HL-60 (cell line): ENCODE measurements around the gene PTPRK.

Experiments
- DNase-seq, 2 experiments: peaks; one replicate each; pipeline ENCODE4 v3.0.0-alpha.2; 2010 to 2020; ENCODE audit warnings: low read depth in 1 of 2, low spot score in 1 of 2
- H3K27ac ChIP-seq: fragments of 250-450 bp; sonication (Bioruptor Pico); replicated peaks from 2 replicates; pipeline ENCODE4 v1.5.1; 2020; ENCODE audit warnings: mild to moderate bottlenecking, moderate library complexity
- H3K27me3 ChIP-seq: fragments of 250-450 bp; sonication (Bioruptor Pico); 2 replicates; pipeline ENCODE4 v1.5.1; 2021; ENCODE audit warnings: mild to moderate bottlenecking, moderate library complexity; ENCODE audit not compliant: insufficient read depth, poor library complexity, severe bottlenecking
- H3K4me3 ChIP-seq: replicated peaks from 2 replicates; pipeline ENCODE4 v1.5.1; 2011; ENCODE audit warnings: mild to moderate bottlenecking, control low read depth, low read length; ENCODE audit not compliant: insufficient read depth
- CTCF ChIP-seq: IDR thresholded peaks from one replicate; pipeline ENCODE4 v1.5.1; 2011; ENCODE audit warnings: low read length, control low read depth, inconsistent platforms; ENCODE audit not compliant: insufficient read depth
- GABPA ChIP-seq: IDR thresholded peaks from 2 replicates; pipeline ENCODE4 v1.6.1; 2012; ENCODE audit warnings: low read depth
- POLR2AphosphoS5 ChIP-seq: IDR thresholded peaks from 2 replicates; pipeline ENCODE4 v1.6.1; 2012; ENCODE audit warnings: low read depth
- REST ChIP-seq: IDR thresholded peaks from 2 replicates; pipeline ENCODE4 v1.6.1; 2012; ENCODE audit warnings: low read depth; ENCODE audit not compliant: insufficient replicate concordance
- SPI1 ChIP-seq: IDR thresholded peaks from 2 replicates; pipeline ENCODE4 v1.6.1; 2012; ENCODE audit warnings: low read depth, mild to moderate bottlenecking, borderline replicate concordance

The PTPRK gene

GRCh38 chr6:128521282-128521632 lies 858 bp upstream of the PTPRK start:
- no peak overlapping the region for H3K4me3 ChIP-seq
- no peak overlapping the region for H3K27ac ChIP-seq
- TF ChIP-seq REST (no peak), GABPA (no peak), SPI1 (no peak), POLR2AphosphoS5 (no peak), CTCF (no peak)
- DNase-seq: no peak
- peaks cover 45% of the 10 kb centered on the region for H3K27me3 ChIP-seq

GRCh38 chr6:128519931-128520435 lies 416 bp downstream of the PTPRK start:
- TF ChIP-seq GABPA (no peak), CTCF (no peak), POLR2AphosphoS5 (no peak), REST (no peak), SPI1 (no peak)
- H3K4me3 ChIP-seq: peak overlapping the region; percentile 37
- H3K27ac ChIP-seq: no peak overlapping the region
- H3K27me3 ChIP-seq: peaks cover 45% of the 10 kb centered on the region
- DNase-seq: no peak

GRCh38 chr6:128519132-128519930 lies 1.1 kb downstream of the PTPRK start:
- H3K4me3 ChIP-seq: peak overlapping the region; percentile 37
- no peak for DNase-seq
- peaks cover 45% of the 10 kb centered on the region for H3K27me3 ChIP-seq
- TF ChIP-seq GABPA (no peak), CTCF (no peak), REST (no peak), SPI1 (no peak), POLR2AphosphoS5 (no peak)
- no peak overlapping the region for H3K27ac ChIP-seq
